ENCODE results near the gene MATK. TPM values are rescaled to one million over a fixed set of nuclear protein-coding genes. Genes with fewer than 3 reads are reported as not detected.
"Not testable (repeated sequence)": the region's sequence is repeated elsewhere in the genome, so short reads cannot be mapped to it uniquely, and the experiment has no call there.

MATK gene
- total RNA-seq, 1 donor from 2014 or later = not detected

GRCh38 chr19:3767050-3767449, 19.1 kb downstream of the MATK start:
- Mint-ChIP-seq H3K9me3 (no peaks in the 10 kb centered on the region), H3K4me1 (peaks cover 9% of the 10 kb centered on the region), H3K4me3 (no peak overlapping the region), H3K27ac (ENCODE audit: unreplicated experiment) (no peak overlapping the region), H3K36me3 (ENCODE audit: low read depth) (peaks cover 3% of the 10 kb centered on the region), H3K27me3 (ENCODE audit: low read depth) (peaks cover 2% of the 10 kb centered on the region)
- no peak for DNase-seq (ENCODE audit: low read depth, low spot score)
- TF ChIP-seq, protein P1, sequence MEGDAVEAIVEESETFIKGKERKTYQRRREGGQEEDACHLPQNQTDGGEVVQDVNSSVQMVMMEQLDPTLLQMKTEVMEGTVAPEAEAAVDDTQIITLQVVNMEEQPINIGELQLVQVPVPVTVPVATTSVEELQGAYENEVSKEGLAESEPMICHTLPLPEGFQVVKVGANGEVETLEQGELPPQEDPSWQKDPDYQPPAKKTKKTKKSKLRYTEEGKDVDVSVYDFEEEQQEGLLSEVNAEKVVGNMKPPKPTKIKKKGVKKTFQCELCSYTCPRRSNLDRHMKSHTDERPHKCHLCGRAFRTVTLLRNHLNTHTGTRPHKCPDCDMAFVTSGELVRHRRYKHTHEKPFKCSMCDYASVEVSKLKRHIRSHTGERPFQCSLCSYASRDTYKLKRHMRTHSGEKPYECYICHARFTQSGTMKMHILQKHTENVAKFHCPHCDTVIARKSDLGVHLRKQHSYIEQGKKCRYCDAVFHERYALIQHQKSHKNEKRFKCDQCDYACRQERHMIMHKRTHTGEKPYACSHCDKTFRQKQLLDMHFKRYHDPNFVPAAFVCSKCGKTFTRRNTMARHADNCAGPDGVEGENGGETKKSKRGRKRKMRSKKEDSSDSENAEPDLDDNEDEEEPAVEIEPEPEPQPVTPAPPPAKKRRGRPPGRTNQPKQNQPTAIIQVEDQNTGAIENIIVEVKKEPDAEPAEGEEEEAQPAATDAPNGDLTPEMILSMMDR (conservative IDR thresholded peaks at IDR 0.05) = no peak

DNA sequence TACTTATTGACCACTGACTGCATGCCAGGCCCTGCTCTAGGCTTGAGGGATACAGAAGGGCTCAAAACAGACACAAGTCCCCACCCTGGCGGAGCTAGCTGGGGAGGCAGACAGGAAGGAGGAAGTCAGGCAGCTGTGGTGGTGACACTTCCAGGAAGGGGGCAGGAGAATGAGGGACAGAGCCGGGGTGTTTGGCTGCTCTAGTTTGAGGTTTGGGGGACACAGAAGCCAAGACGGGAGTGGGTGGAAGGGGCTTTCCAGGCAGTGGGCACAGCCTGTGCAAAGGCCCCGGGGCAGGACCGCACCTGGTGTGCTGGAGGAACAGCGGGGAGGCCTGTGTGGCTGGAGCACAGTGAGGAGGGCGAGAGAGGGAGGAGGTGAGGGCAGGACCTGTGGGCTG, 19.7 kb downstream of the MATK start:
- Mint-ChIP-seq H3K36me3 (ENCODE audit: low read depth) (peaks cover 3% of the 10 kb centered on the region), H3K4me3 (no peak overlapping the region), H3K9me3 (no peaks in the 10 kb centered on the region), H3K27ac (ENCODE audit: unreplicated experiment) (peak overlapping the region; percentile 75), H3K4me1 (peaks cover 14% of the 10 kb centered on the region), H3K27me3 (ENCODE audit: low read depth) (peaks cover 2% of the 10 kb centered on the region)
- TF ChIP-seq, protein P1 (conservative IDR thresholded peaks at IDR 0.05) = no peak
- no peak for DNase-seq (ENCODE audit: low read depth, low spot score)

GRCh38 chr19:3765757-3766156, 20.4 kb downstream of the MATK start:
- not testable (repeated sequence) for H3K36me3 Mint-ChIP-seq (ENCODE audit: low read depth); DNase-seq (ENCODE audit: low read depth, low spot score); H3K9me3 Mint-ChIP-seq; H3K27me3 Mint-ChIP-seq (ENCODE audit: low read depth); H3K27ac Mint-ChIP-seq (ENCODE audit: unreplicated experiment); H3K4me3 Mint-ChIP-seq
- peaks cover 20% of the 10 kb centered on the region for H3K4me1 Mint-ChIP-seq

- TF ChIP-seq, protein P1 (conservative IDR thresholded peaks at IDR 0.05) = no peak
- H3K9me3 Mint-ChIP-seq = no peaks in the 10 kb centered on the region
- no peak overlapping the region for H3K27ac Mint-ChIP-seq (ENCODE audit: unreplicated experiment)
- H3K27me3 Mint-ChIP-seq (ENCODE audit: low read depth) = peaks cover 2% of the 10 kb centered on the region
- H3K36me3 Mint-ChIP-seq (ENCODE audit: low read depth) = peaks cover 3% of the 10 kb centered on the region
- no peak overlapping the region for H3K4me3 Mint-ChIP-seq
- H3K4me1 Mint-ChIP-seq = peaks cover 20% of the 10 kb centered on the region
- no peak for DNase-seq (ENCODE audit: low read depth, low spot score)
These were observed 21.1 kb downstream of the MATK start for GRCh38 chr19:3765121-3765520.

- peaks cover 2% of the 10 kb centered on the region for H3K27me3 Mint-ChIP-seq (ENCODE audit: low read depth)
- H3K9me3 Mint-ChIP-seq = no peaks in the 10 kb centered on the region
- TF ChIP-seq, protein P1 (conservative IDR thresholded peaks at IDR 0.05) = no peak
- peak within 1 kb of the TSS; percentile 100 for H3K27ac Mint-ChIP-seq (ENCODE audit: unreplicated experiment)
- peaks cover 3% of the 10 kb centered on the region for H3K36me3 Mint-ChIP-seq (ENCODE audit: low read depth)
- H3K4me3 Mint-ChIP-seq = peak within 1 kb of the TSS; percentile 100
- peaks cover 20% of the 10 kb centered on the region for H3K4me1 Mint-ChIP-seq
- peak; percentile 99 for DNase-seq (ENCODE audit: low read depth, low spot score)
These were observed 23.4 kb downstream of the MATK start, which contains the start of gene MRPL54 for GRCh38 chr19:3762501-3763459. Gene MRPL54 (plus strand): TSS chr19:3762682. CDS start chr19:3762701, 19 bp downstream.

DNA sequence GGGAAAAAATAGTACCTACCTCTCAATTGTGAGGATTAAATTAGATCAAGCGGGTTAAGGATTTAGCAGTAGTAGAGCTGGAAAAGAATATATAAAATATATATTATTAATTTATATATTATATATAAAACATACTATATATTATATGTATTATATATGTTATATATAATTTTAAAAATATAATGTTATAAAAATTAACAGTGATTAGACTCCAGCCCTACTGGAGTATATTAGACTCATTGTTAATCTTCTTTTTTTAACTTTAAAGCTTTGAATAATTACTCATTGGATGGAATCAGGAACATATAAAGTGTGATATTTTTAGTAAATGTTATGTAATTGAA, 24.1 kb downstream of the MATK start:
- peaks cover 3% of the 10 kb centered on the region for H3K36me3 Mint-ChIP-seq (ENCODE audit: low read depth)
- no peaks in the 10 kb centered on the region for H3K9me3 Mint-ChIP-seq
- TF ChIP-seq, protein P1 (conservative IDR thresholded peaks at IDR 0.05) = no peak
- DNase-seq (ENCODE audit: low read depth, low spot score) = no peak
- peaks cover 20% of the 10 kb centered on the region for H3K4me1 Mint-ChIP-seq
- peak overlapping the region; percentile 100 for H3K4me3 Mint-ChIP-seq
- peak overlapping the region; percentile 92 for H3K27ac Mint-ChIP-seq (ENCODE audit: unreplicated experiment)
- H3K27me3 Mint-ChIP-seq (ENCODE audit: low read depth) = peaks cover 2% of the 10 kb centered on the region
